Measurements from ENCODE around the gene OBSCN.

DNA sequence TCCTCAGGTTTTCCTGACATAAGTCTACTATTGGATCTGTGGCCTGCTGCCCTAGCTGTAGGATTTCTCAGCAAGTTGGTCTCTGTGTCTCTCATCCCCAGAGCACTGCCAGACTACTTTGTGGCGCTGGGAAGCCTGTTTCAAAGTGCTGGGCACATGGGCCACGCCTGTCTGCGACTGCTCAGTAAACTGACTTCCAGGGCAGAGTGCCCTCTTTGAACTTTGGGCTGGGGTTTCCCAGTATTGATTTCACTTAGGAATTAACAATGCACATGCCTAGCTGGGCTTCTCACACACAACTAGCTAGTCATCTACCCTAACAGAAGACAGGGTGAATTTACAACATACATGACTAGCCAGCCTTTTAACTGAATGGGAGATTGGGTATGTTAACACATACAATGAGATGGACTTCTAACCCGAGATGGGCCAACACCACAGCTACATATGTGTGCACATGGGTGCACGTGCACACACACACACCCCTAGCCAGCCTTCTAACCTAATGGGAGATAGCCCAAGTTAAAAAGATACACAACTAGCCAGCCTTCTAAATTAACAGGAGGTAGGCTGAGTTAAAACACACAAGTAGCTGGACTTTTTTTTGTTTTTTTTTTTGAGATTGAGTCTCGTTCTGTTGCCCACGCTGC, 215.7 kb downstream of the OBSCN start:
- TF ChIP-seq, protein P1, sequence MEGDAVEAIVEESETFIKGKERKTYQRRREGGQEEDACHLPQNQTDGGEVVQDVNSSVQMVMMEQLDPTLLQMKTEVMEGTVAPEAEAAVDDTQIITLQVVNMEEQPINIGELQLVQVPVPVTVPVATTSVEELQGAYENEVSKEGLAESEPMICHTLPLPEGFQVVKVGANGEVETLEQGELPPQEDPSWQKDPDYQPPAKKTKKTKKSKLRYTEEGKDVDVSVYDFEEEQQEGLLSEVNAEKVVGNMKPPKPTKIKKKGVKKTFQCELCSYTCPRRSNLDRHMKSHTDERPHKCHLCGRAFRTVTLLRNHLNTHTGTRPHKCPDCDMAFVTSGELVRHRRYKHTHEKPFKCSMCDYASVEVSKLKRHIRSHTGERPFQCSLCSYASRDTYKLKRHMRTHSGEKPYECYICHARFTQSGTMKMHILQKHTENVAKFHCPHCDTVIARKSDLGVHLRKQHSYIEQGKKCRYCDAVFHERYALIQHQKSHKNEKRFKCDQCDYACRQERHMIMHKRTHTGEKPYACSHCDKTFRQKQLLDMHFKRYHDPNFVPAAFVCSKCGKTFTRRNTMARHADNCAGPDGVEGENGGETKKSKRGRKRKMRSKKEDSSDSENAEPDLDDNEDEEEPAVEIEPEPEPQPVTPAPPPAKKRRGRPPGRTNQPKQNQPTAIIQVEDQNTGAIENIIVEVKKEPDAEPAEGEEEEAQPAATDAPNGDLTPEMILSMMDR (conservative IDR thresholded peaks at IDR 0.05 in 1 of 2, IDR thresholded peaks at IDR 0.05 in 1 of 2; ENCODE audit: extremely low read depth in 1 of 2, insufficient read depth in 1 of 2, low read depth in 1 of 2, low read length in 2 of 2) = no peak
- TF ChIP-seq EZH2 (IDR thresholded peaks at IDR 0.05; ENCODE audit: borderline replicate concordance, low read length) = no peak

Data from mammary epithelial cell (primary cell).